Natural killer cell (primary cell): Measurements from ENCODE around the gene ZDHHC14. TPM values are rescaled to one million over a fixed set of nuclear protein-coding genes. Genes with fewer than 3 reads are reported as not detected.
A peak's percentile ranks its signal among the peaks of the same experiment; 100 is the strongest.
"Not testable (repeated sequence)": the region's sequence is repeated elsewhere in the genome, so short reads cannot be mapped to it uniquely, and the experiment has no call there.

Experiments
- ATAC-seq, 3 donors: fragments of 150-1000 bp in 2 of 3; fragments of 200-7000 bp in 1 of 3; cut with Tn5 transposase; 1 replicate in 1 of 3; 2 replicates in 2 of 3; pipeline ENCODE4 v1.10.0; 2021; ENCODE audit warnings: mild to moderate bottlenecking in 2 of 3, moderate library complexity in 2 of 3
- DNase-seq, 2 donors: peaks; one replicate each; pipeline versions ENCODE4 v3.0.0 to v3.0.0-alpha.2; 2013 to 2021; ENCODE audit warnings: mixed read lengths in 1 of 2
- H3K27ac ChIP-seq: one replicate; pipeline ENCODE4 v1.5.1; 2013; ENCODE audit warnings: mild to moderate bottlenecking, low read length
- H3K27me3 ChIP-seq: one replicate; pipeline ENCODE4 v1.6.1; 2013; ENCODE audit warnings: low read length; ENCODE audit not compliant: control insufficient read depth, insufficient read depth
- H3K36me3 ChIP-seq: one replicate; pipeline ENCODE4 v1.6.1; 2013; ENCODE audit warnings: low read length; ENCODE audit not compliant: control insufficient read depth, insufficient read depth
- H3K4me1 ChIP-seq: one replicate; pipeline ENCODE4 v1.6.1; 2013; ENCODE audit warnings: low read length; ENCODE audit not compliant: control insufficient read depth, insufficient read depth
- H3K4me3 ChIP-seq: one replicate; pipeline ENCODE4 v1.5.1; 2013; ENCODE audit warnings: low read length
- H3K9me3 ChIP-seq: one replicate; pipeline ENCODE4 v1.6.1; 2013; ENCODE audit warnings: low read length; ENCODE audit not compliant: control insufficient read depth, insufficient read depth
- H3K27ac Mint-ChIP-seq, 2 donors: one replicate each; pipeline ENCODE4 v1.8.0; 2022; ENCODE audit warnings: mild to moderate bottlenecking in 2 of 2, mixed read lengths in 2 of 2, moderate library complexity in 1 of 2
- H3K27me3 Mint-ChIP-seq, 2 donors: one replicate each; pipeline ENCODE4 v1.8.0; 2022; ENCODE audit warnings: low read depth in 2 of 2, mixed read lengths in 2 of 2
- H3K36me3 Mint-ChIP-seq: one replicate; pipeline ENCODE4 v1.8.0; 2022; ENCODE audit warnings: mixed read lengths
- H3K4me1 Mint-ChIP-seq, 2 donors: one replicate each; pipeline ENCODE4 v1.8.0; 2022; ENCODE audit warnings: mixed read lengths in 2 of 2
- H3K4me3 Mint-ChIP-seq: one replicate; pipeline ENCODE4 v1.8.0; 2022; ENCODE audit warnings: mild to moderate bottlenecking, moderate library complexity, mixed read lengths
- H3K9me3 Mint-ChIP-seq, 2 donors: one replicate each; pipeline ENCODE4 v1.8.0; 2022; ENCODE audit warnings: mixed read lengths in 2 of 2
- WGBS: methylation state at CpG from one replicate; pipeline ENCODE4 v1.1.7; 2013; ENCODE audit warnings: missing lambda C conversion rate; ENCODE audit not compliant: insufficient coverage; 5-methylcytosine and 5-hydroxymethylcytosine counted together
- intact Hi-C: fragments of 100-400 bp; cut with micrococcal nuclease; formaldehyde crosslinking; loops from one replicate; pipeline ENCODE4 v1.14.2; 2022
- total RNA-seq, 4 donors: library from RNA; stranded (reverse); fragments of 120-200 nt in 1 of 4; gene quantifications; one replicate each; pipeline versions ENCODE4 v1.2.3 to v1.2.4, GENCODE V29; 2013 to 2022
- TF ChIP-seq, protein P1 (sequence below): fragments of 200-600 bp; IDR thresholded peaks from one replicate; pipeline ENCODE4 v1.8.0; 2022; ENCODE audit warnings: antibody characterized with exemption

The ZDHHC14 gene
- total RNA-seq, 3 donors from 2014 or later (not counting 1 experiment from before 2014, with no cell fraction given), result 6.7 to 11.3 (median 10.6) TPM

DNA sequence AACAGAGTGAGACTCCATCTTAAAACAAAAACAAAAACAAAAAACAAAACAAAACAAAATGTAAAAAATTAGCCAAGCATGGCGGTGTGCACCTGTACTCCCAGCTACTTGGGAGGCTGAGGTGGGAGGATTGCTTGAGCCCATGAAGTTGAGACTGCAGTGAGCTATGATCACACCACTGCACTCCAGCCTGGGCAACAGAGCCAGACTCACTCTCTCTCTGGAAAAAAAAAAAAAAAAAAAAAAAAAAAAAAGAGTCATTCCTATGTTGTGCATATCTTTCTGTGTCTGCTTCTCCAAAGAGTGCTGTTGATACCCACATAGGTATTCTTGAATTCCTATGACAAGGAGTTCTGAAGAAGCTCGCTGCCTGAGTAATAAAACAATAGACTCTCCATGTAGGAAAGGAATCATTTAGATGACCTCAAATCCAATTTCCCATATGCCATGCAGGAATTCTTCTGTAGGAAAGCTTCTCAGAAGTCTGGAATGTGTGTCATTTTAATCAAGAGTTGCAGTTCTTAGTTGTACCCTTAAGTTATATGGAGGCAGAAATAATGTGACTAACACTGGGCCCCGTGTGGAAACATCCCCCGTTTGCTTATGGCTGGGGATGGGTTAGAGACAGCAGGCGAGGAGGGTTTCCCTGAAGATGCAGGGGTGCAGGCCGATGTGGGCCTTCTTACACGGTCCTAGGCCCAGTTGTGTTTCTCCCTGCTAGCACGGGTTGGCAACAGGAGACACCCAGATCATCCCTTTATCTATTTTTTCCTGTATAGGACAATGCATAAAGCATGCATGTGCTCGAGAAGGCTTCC lies 79.4 kb downstream of the ZDHHC14 start:
- H3K36me3 Mint-ChIP-seq, result no peaks in the 10 kb centered on the region
- H3K27me3 ChIP-seq, result no peaks in the 10 kb centered on the region
- H3K9me3 Mint-ChIP-seq, result no peaks in the 10 kb centered on the region
- no peak for DNase-seq
- no peak overlapping the region for H3K4me3 ChIP-seq
- 67% methylated on average over 9 of the region's 9 CpGs for WGBS
- intact Hi-C loops, result loop anchor here (5.0 kb wide), 2 partner anchors 78 to 207 kb away; partner anchors contain the start of gene ZDHHC14
- peaks cover 24 to 34% of the 10 kb centered on the region in 2 donors for H3K4me1 Mint-ChIP-seq
- peaks cover 0 to 3% of the 10 kb centered on the region in 2 donors for H3K27me3 Mint-ChIP-seq
- H3K4me3 Mint-ChIP-seq, result peak overlapping the region; percentile 18
- ATAC-seq, result peak in 2 of 3 donors; percentile 11 to 12
- peaks cover 50% of the 10 kb centered on the region for H3K4me1 ChIP-seq
- no peaks in the 10 kb centered on the region for H3K36me3 ChIP-seq
- H3K9me3 ChIP-seq, result no peaks in the 10 kb centered on the region
- no peak overlapping the region for H3K27ac ChIP-seq
- TF ChIP-seq, protein P1, sequence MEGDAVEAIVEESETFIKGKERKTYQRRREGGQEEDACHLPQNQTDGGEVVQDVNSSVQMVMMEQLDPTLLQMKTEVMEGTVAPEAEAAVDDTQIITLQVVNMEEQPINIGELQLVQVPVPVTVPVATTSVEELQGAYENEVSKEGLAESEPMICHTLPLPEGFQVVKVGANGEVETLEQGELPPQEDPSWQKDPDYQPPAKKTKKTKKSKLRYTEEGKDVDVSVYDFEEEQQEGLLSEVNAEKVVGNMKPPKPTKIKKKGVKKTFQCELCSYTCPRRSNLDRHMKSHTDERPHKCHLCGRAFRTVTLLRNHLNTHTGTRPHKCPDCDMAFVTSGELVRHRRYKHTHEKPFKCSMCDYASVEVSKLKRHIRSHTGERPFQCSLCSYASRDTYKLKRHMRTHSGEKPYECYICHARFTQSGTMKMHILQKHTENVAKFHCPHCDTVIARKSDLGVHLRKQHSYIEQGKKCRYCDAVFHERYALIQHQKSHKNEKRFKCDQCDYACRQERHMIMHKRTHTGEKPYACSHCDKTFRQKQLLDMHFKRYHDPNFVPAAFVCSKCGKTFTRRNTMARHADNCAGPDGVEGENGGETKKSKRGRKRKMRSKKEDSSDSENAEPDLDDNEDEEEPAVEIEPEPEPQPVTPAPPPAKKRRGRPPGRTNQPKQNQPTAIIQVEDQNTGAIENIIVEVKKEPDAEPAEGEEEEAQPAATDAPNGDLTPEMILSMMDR, result no peak
- peak overlapping the region; percentile 33 to 49 for H3K27ac Mint-ChIP-seq

DNA sequence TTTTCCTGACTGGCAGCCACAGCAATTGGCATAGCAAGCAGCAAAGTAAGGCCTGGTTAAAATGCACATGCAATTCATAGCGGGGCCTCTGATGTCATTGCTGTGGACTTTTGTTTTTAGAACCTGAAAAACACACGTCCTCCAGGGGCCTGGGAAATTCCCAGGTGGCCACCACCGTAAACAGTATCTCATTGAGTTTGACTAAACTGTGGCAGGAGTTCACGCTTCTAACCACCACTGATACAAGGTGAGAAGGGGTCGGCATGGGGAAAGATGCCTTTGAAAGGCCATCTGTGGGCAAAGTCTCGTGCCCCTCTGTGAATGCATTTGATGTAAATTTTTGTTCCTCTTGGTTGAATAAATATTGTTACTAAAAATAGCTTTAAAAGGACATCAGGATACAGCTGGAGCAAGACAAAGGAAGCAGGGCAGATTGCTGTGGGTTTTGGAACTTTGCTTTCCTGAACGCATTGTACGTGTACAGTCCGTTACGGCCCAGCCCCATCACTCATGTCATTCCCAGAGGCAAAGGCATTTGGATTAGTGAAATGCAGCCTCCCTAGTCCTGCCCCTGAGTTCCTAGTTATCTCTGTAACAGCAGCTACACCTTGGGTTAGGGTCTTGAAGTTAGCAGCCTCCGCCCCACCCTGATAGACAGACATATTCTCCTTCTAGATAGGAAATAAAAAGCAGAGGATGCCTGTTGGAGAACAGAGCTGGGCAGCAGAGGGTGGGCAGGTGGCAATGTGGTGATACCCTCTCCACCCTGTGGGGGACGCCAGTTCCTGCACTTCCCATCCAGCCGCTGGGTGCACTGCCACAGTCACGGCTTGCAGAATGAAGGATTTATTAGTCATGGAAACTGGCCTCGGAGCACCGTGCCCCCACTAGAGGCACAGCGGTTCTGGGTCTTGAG lies 80.3 kb downstream of the ZDHHC14 start:
- H3K27me3 Mint-ChIP-seq, result peaks cover 0 to 2% of the 10 kb centered on the region in 2 donors
- peak overlapping the region; percentile 18 for H3K4me3 Mint-ChIP-seq
- TF ChIP-seq, protein P1, result peak; percentile 19
- H3K36me3 Mint-ChIP-seq, result no peaks in the 10 kb centered on the region
- peaks cover 15 to 25% of the 10 kb centered on the region in 2 donors for H3K4me1 Mint-ChIP-seq
- peak; percentile 46 to 65 for DNase-seq
- Histone ChIP-seq H3K27ac (no peak overlapping the region), H3K27me3 (no peaks in the 10 kb centered on the region), H3K4me3 (no peak overlapping the region), H3K36me3 (no peaks in the 10 kb centered on the region), H3K4me1 (peaks cover 41% of the 10 kb centered on the region), H3K9me3 (no peaks in the 10 kb centered on the region)
- intact Hi-C loops, result loop anchor here (5.0 kb wide), 2 partner anchors 79 to 206 kb away; partner anchors contain the start of gene ZDHHC14
- no peaks in the 10 kb centered on the region for H3K9me3 Mint-ChIP-seq
- peak overlapping the region; percentile 33 to 49 for H3K27ac Mint-ChIP-seq
- 41% methylated on average over 16 of the region's 17 CpGs for WGBS
- peak; percentile 84 to 95 (median 84) for ATAC-seq

DNA sequence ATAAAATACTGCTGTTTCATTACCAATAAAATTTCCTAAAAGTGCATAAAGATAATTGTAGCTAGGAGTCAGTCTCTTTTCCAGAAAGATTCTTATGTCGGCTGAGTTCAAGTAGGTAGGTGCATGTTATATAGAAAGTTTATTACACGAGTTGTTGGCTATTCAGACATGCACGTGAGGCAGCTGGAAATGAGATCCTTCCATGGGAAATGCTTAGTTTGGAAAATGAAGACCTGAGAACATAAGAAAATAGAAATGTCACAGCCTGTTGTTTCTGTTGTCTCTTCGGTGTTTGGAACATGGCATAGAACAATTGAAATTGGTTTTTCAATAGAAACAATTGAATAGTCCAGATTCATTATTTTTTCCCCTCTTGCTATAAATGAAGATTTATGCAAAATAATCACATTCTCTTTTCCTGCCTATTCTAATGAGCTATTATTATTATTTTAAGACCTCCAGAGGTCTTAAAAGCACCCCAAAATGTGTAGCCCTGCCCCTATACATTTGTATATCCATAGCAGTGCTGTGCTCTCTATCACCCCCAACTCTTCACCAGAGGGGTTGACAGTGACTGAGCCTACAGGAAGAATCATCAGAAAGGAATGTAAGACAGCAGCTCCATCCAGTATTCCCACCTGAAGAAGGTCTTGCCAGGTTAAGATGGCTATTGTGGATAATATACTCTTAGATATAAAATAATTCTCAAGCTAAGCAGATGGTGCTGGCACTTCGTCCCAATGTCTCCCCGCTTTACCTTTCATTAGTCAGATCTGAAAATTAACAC lies 82.2 kb downstream of the ZDHHC14 start:
- Mint-ChIP-seq H3K4me1 (peaks cover 12 to 22% of the 10 kb centered on the region in 2 donors), H3K27me3 (no peaks in the 10 kb centered on the region), H3K9me3 (no peaks in the 10 kb centered on the region), H3K27ac (no peak overlapping the region), H3K36me3 (no peaks in the 10 kb centered on the region), H3K4me3 (no peak overlapping the region)
- DNase-seq (no peak), ATAC-seq (no peak)
- TF ChIP-seq, protein P1, result no peak
- no peaks in the 10 kb centered on the region for H3K9me3 ChIP-seq
- intact Hi-C loops, result loop anchor here (5.0 kb wide), 2 partner anchors 81 to 204 kb away; partner anchors contain the start of gene ZDHHC14
- H3K36me3 ChIP-seq, result no peaks in the 10 kb centered on the region
- H3K27me3 ChIP-seq, result no peaks in the 10 kb centered on the region
- peaks cover 31% of the 10 kb centered on the region for H3K4me1 ChIP-seq
- WGBS, result 96% methylated on average over 6 of the region's 6 CpGs
- no peak overlapping the region for H3K4me3 ChIP-seq
- no peak overlapping the region for H3K27ac ChIP-seq

DNA sequence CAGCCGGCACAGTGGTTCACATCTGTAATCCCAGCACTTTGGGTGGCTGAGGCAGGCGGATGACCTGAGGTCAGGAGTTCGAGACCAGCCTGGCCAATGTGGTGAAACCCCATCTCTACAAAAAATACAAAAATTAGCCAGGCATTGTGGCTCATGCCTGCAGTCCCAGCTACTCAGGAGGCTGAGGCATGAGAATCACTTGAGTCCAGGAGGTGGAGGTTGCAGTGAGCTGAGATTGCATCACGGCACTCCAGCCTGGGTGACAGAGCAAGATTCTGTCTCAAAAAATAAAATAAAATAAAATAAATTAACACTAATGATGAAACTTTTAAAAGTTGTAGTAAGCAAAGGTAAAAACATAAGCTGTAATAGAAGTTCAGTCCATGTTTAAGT lies 82.7 kb downstream of the ZDHHC14 start:
- not testable (repeated sequence) for H3K36me3 Mint-ChIP-seq, H3K27me3 ChIP-seq, H3K4me3 Mint-ChIP-seq, H3K27ac ChIP-seq, DNase-seq, H3K9me3 ChIP-seq, H3K27ac Mint-ChIP-seq, H3K36me3 ChIP-seq, H3K27me3 Mint-ChIP-seq, H3K4me3 ChIP-seq, ATAC-seq, H3K9me3 Mint-ChIP-seq
- WGBS, result 89% methylated on average over 3 of the region's 4 CpGs
- peaks cover 12 to 22% of the 10 kb centered on the region in 2 donors for H3K4me1 Mint-ChIP-seq
- peaks cover 31% of the 10 kb centered on the region for H3K4me1 ChIP-seq
- intact Hi-C loops, result loop anchor here (5.0 kb wide), 2 partner anchors 81 to 204 kb away; partner anchors contain the start of gene ZDHHC14
